Thyroid gland (tissue), 4 donors: Measurements from ENCODE around the gene TNS3. TPM values are rescaled to one million over a fixed set of nuclear protein-coding genes. Genes with fewer than 3 reads are reported as not detected.

Experiments used
- DNase-seq, 2 donors: peaks; one replicate each; pipeline ENCODE4 v3.0.0-alpha.2; 2019
- H3K27ac ChIP-seq, 3 donors: fragments of 200-600 bp; sonication (generic); 1 replicate in 2 of 3; 2 replicates in 1 of 3; pipeline ENCODE4 v1.5.1; 2016 to 2019; ENCODE audit warnings: mild to moderate bottlenecking in 1 of 3, moderate library complexity in 1 of 3
- H3K27me3 ChIP-seq: fragments of 200-600 bp; sonication (generic); one replicate; pipeline ENCODE4 v1.5.1; 2019
- H3K36me3 ChIP-seq, 2 donors: fragments of 200-600 bp; sonication (generic); one replicate each; pipeline ENCODE4 v1.5.1; 2016 to 2019
- H3K4me1 ChIP-seq, 2 donors: fragments of 200-600 bp; sonication (generic); one replicate each; pipeline ENCODE4 v1.5.1; 2017 to 2019
- H3K4me3 ChIP-seq, 3 donors: fragments of 200-600 bp; sonication (generic); replicated peaks in 1 of 3; 1 replicate in 2 of 3; 2 replicates in 1 of 3; pipeline ENCODE4 v1.5.1; 2016; ENCODE audit warnings: mild to moderate bottlenecking in 1 of 3
- H3K9me3 ChIP-seq: fragments of 200-600 bp; sonication (generic); one replicate; pipeline ENCODE4 v1.5.1; 2017
- POLR2A ChIP-seq, 2 donors: fragments of 450-650 bp; IDR thresholded peaks; one replicate each; pipeline ENCODE4 v1.6.1; 2017; ENCODE audit warnings: antibody characterized with exemption in 2 of 2, mild to moderate bottlenecking in 2 of 2, moderate library complexity in 1 of 2
- WGBS, 2 donors: methylation state at CpG; one replicate each; pipeline ENCODE4 v1.1.5; 2017; 5-methylcytosine and 5-hydroxymethylcytosine counted together
- intact Hi-C: fragments of 100-400 bp; cut with DNase I; formaldehyde crosslinking; loops from one replicate; pipeline ENCODE4 v1.15.1; 2023
- total RNA-seq, 4 donors: library from RNA; depleted of rRNA; stranded (reverse); fragments of >200 nt; gene quantifications; one replicate each; pipeline ENCODE4 v1.2.3, GENCODE V29; 2016
- TF ChIP-seq, protein P1 (sequence below), 6 experiments: fragments of 200-600 bp in 3 of 6; fragments of 450-650 bp in 3 of 6; sonication (generic) in 3 of 6; IDR thresholded peaks; one replicate each; pipeline ENCODE4 v1.5.1; 2016 to 2019; ENCODE audit warnings: antibody characterized with exemption in 6 of 6, mild to moderate bottlenecking in 2 of 6, inconsistent platforms in 1 of 6, moderate library complexity in 1 of 6

The TNS3 gene
- total RNA-seq, 4 donors from 2014 or later = 65.8 to 93.0 (median 80.7) TPM

DNA sequence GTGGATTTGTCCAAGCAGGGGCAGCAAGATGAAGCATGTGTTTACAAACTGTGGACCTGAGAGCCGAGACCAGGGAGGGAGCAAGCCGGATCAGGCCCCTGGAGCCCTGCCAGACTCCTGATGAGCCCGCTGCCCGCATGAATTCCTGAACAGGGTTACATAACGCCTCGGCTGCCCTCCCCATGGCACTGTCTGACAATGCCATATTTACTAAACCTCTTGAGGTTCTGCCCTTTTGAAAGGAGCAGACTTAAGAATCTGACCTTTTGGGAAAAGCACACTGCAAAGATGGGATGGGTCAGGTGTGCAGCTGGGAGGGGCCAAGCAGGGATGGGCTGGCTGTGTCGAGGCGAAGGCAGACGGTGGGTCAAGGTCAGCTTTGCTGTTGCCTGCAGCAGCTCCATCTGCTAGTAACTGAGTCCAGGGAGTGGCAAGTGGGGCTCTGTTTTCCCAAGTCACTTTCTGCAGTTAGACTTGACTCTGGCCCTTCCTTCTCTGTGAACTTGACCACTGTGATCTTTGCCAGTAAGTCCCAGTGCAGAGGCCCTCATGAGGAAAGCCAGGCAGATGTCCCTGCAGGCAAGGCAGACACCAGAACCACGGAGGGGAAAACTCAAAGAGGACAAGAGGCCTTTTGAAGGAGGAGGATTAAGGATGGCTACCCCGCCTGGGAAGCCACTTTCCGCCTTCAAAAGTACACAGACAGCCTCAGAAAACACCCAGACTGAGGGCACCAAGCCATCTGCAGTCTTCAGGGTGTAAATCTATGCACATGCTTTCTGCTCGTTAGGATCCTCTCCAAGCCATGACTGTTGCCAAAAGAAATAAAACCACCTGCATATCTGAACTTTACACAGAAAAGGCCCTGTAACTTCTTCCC lies 175.8 kb downstream of the TNS3 start:
- Histone ChIP-seq H3K4me3 (no peak overlapping the region), H3K27me3 (no peaks in the 10 kb centered on the region), H3K27ac (peak overlapping the region; percentile 85 to 94 (median 93)), H3K9me3 (no peaks in the 10 kb centered on the region), H3K4me1 (peaks cover 38 to 46% of the 10 kb centered on the region in 2 donors), H3K36me3 (peaks cover 0 to 4% of the 10 kb centered on the region in 2 donors)
- intact Hi-C loops = no loop called here
- no peak for TF ChIP-seq POLR2A (IDR thresholded peaks at IDR 0.05)
- DNase-seq = peak; percentile 95 to 98
- 39 to 40% methylated on average over 7 to 10 of the region's 13 CpGs for WGBS, 2 donors

DNA sequence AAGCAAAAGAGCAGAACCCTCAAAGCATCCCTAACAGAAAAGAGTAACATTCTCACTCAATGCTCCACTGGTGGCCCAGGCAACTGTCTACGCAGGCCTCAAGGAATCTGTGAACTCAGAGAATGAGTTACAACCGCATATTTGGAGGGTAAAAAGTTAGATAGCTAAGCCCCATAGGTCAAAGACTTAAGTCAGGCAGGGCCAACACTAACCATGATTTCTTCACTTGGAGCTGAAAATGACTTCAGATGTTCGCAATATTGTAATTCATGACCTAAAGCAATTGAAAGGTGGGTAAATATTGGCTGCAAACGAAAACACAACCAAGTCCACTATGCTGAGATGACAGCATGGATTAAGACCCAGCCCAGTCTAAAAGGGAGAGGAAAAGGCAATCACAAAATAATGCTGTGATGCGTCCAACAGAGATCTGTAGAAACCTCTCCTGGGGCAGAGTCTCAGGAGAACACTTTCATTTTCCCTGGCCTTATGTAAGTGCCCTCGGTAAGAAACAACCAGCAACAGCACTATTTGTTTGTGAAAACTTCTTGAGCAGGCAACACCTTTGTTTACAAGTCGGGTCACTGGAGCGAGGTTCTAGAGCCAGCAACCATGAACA lies 176.5 kb downstream of the TNS3 start:
- H3K4me3 ChIP-seq = no peak overlapping the region
- H3K4me1 ChIP-seq = peaks cover 45 to 53% of the 10 kb centered on the region in 2 donors
- 62 to 63% methylated on average over 6 to 8 of the region's 8 CpGs for WGBS, 2 donors
- peak overlapping the region; percentile 85 to 94 (median 93) for H3K27ac ChIP-seq
- no peaks in the 10 kb centered on the region for H3K27me3 ChIP-seq
- intact Hi-C loops = no loop called here
- TF ChIP-seq, protein P1, sequence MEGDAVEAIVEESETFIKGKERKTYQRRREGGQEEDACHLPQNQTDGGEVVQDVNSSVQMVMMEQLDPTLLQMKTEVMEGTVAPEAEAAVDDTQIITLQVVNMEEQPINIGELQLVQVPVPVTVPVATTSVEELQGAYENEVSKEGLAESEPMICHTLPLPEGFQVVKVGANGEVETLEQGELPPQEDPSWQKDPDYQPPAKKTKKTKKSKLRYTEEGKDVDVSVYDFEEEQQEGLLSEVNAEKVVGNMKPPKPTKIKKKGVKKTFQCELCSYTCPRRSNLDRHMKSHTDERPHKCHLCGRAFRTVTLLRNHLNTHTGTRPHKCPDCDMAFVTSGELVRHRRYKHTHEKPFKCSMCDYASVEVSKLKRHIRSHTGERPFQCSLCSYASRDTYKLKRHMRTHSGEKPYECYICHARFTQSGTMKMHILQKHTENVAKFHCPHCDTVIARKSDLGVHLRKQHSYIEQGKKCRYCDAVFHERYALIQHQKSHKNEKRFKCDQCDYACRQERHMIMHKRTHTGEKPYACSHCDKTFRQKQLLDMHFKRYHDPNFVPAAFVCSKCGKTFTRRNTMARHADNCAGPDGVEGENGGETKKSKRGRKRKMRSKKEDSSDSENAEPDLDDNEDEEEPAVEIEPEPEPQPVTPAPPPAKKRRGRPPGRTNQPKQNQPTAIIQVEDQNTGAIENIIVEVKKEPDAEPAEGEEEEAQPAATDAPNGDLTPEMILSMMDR (IDR thresholded peaks at IDR 0.05) = no peak
- TF ChIP-seq POLR2A (IDR thresholded peaks at IDR 0.05) = peak in 1 of 2 donors; percentile 12
- no peaks in the 10 kb centered on the region for H3K9me3 ChIP-seq
- DNase-seq = no peak
- no peaks in the 10 kb centered on the region for H3K36me3 ChIP-seq

DNA sequence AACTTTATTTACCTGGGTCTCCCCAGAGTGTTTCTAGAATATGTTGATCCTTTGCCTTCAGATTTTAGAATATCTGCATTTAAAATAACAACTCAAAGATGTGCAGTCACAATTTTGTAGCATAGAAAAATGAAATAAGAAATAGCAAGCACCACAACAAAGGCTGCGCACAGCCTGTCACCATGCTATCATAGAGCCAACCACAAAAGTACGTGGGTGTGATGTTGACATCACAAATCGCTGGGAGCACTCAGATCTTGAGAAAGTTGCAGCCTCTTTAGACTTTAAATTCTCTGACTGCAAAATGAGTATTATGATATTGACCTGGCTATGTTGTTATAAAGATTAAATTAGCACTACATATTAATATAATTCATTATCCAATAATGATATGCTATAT lies 177.9 kb downstream of the TNS3 start:
- H3K4me3 ChIP-seq = no peak overlapping the region
- no peak for DNase-seq
- no peaks in the 10 kb centered on the region for H3K27me3 ChIP-seq
- no peak for TF ChIP-seq POLR2A (IDR thresholded peaks at IDR 0.05)
- TF ChIP-seq, protein P1 (IDR thresholded peaks at IDR 0.05) = no peak
- intact Hi-C loops = no loop called here
- H3K4me1 ChIP-seq = peaks cover 49 to 58% of the 10 kb centered on the region in 2 donors
- H3K27ac ChIP-seq = peak overlapping the region; percentile 85 to 94 (median 93)
- WGBS, 2 donors = 92 to 98% methylated on average over 3 of the region's 3 CpGs
- H3K36me3 ChIP-seq = no peaks in the 10 kb centered on the region
- no peaks in the 10 kb centered on the region for H3K9me3 ChIP-seq

DNA sequence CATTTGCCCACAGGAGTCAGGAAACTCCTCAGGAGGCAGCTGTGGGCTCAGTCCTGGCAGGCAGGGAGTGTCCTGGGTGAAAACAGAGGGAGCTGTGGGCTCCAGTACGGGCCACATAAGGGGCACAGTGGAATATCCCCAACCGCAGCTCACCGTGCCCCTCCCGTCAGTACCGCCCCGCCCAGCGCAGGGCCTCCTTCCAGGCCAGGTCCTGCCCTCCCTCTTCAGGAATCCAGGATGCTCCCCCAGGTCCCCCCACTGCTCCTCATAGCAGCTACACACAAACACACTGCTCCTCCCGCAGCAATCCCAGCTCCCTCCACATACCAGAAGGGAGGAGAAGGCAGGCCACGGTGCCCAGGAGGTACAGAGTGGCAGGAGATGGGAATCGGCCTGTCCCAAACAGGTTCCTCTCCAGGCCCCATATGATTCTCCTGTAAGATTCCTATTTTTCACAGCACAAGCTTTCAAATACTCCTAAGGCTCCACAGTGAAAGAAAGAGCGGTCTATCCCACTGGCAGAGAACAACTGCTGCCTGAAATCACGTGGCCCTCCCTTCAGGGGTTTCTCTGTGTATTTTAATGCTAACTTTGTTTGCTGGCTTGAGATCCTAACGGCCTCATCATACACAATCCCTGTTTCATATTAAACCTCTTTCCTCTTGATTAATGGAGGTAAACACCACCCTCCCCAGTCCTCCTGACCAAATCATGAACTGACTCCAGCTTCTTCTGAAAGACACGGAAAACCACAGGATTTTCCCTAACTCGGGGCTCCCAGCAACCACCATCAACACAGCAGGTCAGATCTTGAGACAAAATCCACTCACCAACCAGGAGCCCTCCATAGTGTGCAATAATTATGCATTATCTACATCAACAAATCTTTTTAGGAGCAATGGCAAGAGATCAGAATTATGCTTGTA lies 178.7 kb downstream of the TNS3 start:
- Histone ChIP-seq H3K36me3 (no peaks in the 10 kb centered on the region), H3K4me3 (no peak overlapping the region), H3K4me1 (peaks cover 49 to 60% of the 10 kb centered on the region in 2 donors), H3K27me3 (no peaks in the 10 kb centered on the region), H3K9me3 (no peaks in the 10 kb centered on the region), H3K27ac (peak overlapping the region in 2 of 3 donors; percentile 20 to 93)
- DNase-seq = no peak
- 89 to 94% methylated on average over 15 of the region's 15 CpGs for WGBS, 2 donors
- TF ChIP-seq, protein P1 (IDR thresholded peaks at IDR 0.05) = no peak
- no peak for TF ChIP-seq POLR2A (IDR thresholded peaks at IDR 0.05)
- intact Hi-C loops = no loop called here
